Fibroblast of upper back skin (primary cell): ENCODE results near the gene SLC16A12.

Experiments
- DNase-seq: peaks from one replicate; pipeline ENCODE4 v3.0.0-alpha.2; 2013

The SLC16A12 gene

DNA sequence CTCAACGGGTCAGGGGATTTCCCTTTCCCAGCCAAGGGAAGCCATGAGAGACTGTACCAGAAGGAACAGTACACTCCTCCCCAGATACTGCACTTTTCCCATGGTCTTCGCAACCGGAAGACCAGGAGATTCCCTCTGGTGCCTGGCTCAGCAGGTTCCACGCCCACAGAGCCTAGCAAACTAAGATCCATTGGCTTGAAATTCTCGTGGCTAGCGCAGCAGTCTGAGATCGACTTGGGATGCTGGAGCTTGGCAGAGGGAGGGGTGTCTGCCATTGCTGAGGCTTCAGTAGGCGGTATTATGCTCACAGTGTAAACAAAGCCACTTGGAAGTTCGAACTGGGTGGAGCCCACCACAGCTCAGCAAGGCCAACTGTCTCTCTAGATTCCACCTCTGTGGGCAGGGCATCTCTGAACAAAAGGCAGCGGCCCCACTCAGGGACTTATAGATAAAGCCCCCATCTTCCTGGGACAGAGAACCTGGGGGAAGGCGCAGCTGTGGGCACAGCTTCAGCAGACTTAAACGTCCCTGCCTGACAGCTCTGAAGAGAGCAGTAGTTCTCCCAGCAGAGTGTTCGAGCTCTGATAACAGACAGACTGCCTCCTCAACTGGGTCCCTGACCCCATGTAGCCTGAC lies 29.6 kb downstream of the SLC16A12 start:
- DNase-seq: no peak

DNA sequence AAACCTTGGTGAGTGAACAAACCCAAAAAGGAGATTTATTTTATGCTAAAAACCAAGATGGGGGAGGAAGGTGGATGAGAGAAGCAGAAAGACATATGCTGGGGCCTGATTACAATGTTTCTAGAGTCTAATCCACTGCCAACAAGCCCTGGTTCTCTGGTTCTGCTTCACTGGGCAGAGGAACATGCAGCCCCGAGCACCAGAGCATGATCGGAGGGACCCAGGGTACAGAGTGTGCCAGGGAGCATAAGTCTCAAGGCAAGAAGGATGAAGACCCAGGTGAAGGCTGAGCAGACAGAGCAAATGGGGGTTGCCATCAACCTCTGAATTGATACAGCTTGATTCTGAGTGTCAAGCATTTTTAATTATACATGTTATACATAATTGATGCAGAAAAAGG lies 30.7 kb downstream of the SLC16A12 start:
- DNase-seq: no peak

DNA sequence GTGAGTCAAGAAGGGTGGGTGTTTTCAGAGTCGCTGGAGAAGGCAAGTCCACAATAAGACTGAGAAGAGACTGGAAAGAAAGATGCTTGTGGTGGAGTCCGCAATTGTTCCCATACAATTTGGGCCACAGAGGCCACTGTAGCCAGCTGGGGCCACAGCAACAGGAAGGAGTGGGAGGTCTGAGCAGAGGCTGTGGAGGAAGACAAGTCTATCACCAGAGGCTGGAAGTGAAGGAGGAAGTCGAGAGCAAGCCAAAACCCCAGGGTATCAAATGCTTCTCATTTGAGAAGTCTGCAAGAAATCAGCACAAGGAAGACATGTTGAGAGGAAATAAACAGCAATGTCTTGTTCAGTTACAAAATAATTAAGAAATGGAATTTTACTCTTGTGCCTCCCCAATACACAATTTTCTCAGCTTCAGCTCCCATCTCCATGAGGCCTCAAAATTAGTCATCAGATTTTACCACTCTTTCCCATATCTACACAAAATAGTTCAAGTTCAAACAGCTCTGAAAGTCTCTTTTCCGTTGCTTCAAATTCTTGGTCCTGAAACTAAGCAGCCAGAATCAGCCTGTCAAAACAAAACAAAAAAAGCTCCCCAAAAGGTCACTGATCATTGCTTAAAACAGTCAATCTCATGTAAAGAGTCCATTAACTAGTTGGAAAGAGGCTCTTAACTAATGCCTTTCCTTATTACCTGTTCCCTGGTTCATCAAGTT lies 31.6 kb downstream of the SLC16A12 start:
- DNase-seq: no peak

DNA sequence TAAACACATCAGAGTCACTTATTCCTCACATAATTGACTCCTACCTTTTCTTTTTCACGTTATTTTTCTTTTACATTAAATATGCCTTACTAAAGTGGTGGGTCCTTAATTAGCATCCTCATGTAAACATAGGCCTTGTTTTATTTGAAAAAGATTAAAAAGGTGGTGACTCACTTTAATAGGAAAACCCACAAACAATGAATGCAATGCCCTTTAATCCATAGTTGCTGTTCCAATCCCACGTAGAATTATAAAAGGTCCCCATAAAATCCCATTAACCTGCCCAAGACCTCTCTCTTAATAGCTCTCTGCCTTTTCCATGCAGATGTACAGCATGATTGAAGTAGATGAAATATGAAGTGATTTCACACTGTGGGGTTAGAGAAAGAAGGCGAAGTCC lies 32.2 kb downstream of the SLC16A12 start:
- DNase-seq: no peak

DNA sequence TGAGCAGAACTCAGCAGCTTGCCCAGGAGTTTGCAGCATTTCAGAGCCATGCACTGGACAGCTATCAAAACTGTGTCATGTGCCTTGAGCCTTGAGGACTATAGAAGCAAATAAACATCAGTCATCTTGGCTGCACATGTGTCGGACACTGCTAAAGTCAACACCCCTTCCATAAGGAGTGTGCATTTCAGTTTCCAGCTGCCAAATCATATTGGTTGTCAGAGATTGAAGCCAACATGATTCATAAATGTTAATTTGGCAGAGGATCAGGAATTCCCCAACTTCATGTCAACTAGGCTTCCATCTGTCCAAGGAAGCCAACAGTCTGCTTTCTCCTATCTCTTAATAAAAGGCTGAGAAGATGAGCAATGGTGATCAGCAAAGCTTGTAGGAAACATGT lies 32.8 kb downstream of the SLC16A12 start:
- peak; percentile 89 for DNase-seq

DNA sequence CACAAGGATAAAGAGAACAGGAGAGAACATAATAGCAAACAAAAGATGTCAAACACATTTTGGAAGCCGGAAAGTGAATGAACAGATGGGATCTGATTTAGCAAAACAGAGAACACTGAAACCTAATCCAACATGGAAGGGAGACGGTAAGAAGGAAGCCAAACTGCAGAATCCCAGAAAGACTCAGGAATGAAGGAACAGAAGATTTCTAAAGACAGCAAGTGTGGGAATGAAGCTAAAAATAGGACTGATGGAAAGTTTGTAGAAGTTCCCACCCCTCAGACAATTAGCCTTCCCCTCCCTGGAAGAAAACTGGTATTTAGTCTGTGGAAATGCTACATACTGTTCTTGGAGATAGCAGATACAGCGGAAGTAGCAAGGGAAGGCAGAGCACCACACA lies 40.8 kb downstream of the SLC16A12 start:
- no peak for DNase-seq

DNA sequence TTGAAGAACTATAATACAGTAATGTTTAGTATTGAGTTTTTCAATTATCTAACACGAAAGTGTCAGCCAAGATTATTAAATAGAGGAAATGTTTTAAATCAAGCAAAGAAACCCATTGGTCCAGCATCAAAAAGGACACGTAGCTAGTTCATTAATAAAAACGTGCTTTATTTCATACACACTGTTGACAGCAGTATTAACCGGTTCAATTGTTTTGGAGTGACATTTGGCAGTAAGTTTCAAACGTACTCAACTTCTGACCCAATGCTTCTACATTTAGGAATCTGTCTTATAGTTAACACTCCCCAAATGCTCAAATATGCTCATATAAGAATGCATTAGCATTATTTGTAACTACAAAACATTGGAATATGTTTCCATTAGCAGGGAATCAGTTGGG lies 41.3 kb downstream of the SLC16A12 start:
- no peak for DNase-seq

DNA sequence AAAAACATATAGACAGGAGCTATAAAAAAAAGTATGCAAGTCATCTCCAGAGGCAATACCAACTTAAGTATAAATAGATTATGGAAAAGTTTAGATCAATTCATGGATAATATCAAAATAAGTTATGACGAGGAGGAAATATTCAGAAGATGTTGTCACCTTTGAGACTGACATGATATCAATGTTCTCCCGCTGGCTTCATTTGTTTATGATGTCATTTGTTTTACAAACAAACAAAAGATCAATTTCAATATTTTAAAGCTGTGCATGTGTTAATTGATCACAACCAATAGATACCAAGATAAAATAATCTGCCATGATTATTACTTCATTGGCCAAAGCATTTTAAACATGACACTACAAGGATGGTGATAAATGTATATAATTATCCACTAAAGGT lies 43.5 kb downstream of the SLC16A12 start:
- DNase-seq: no peak

DNA sequence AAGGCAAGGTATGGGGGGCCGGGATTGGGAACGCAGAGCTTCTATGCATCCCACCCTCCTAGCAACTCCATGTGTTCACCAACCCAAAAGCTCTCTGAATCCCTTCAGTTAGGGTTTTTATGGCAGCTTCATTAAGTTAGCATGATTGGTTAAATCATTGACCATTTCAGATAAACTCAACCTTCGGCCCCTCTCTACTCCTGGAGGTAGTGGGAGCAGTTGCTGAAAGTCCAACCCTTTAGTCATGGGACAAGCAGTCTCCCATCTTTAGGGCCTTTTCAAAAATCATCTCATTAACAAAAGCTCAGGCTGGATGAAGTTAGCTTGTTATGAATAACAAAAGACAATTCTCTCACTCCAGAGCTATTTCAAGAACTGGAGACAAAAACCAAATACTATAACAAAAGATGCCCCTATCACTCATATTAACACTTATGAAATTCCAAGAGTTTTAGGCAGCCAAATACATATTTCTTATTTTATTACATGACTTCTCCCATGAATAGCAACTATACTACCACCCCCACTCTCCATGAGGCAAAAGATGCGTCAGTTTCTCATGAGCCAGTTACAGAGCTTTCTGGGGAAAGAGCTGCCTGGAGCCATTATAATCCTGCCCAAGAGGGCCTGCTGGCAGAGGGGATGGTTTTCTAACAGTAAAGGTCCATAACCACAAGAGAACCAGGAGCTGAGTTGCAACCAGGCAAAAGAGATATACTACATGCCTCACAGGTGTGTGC lies 44.6 kb downstream of the SLC16A12 start:
- DNase-seq: no peak

DNA sequence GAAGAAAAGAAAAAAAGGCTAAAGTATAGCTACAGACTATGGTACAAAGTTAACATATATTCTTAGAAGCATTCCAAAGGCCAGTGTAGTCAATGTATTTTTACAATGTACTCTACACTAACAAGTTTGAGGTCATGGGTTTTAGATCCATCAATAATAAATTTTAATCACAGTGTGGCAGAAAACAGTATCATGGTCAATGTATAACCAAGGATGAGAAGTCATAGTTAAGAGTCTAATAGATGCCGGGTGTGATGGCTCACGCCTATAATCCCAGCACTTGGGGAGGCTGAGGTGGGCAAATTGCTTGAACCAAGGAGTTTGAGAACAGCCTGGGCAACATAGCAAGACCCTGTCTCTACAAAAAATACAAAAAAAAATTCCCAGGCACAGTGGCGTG lies 53.1 kb downstream of the SLC16A12 start:
- no peak for DNase-seq

DNA sequence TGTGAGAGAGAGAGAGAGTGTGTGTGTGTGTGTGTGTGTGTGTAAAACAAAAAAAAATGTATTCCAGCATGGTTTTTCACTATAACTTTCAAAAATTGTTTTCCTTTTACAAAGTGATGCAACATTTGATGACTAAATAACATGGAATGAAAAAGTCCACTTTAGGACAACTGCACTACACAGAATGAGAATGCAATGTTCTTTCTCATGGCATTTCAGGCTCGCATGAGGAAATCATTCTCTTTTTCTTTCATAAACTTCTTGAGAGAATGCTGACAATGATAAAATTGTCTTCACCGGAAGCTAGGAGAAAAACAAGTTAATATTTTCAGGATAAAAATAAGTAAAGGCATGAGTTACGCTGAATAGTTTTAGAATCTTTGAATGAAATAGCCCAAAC lies 53.7 kb downstream of the SLC16A12 start:
- peak; percentile 90 for DNase-seq

DNA sequence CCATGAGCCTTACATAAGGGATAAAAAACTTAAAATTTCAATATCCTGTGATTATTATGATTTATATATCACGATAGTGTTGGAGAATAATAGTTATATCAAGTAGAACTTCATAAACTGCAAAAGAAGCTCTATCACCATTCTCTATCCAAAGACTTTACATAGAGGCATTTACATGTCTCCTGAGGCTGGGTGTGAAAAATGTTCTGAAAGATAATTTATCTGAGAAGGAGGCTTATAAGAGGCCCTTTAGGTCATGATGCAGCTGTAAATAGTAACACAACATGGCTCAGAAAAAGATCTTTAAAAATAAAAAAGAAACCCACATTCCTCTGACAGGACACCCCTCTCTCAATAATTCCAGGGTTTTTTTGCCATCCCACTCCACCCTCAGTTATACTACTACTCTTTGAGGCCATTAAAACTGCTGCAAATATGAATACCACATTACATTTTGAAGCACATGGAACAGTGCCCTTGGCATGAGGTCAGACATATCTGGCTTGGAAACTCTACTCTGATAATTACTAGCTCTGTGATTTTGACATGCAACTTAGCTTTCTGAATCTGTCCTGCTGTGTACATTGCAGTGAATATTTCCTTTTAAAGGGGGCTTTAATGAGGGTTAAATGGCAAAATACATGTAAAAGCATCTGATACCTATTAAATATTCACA lies 55.5 kb downstream of the SLC16A12 start:
- DNase-seq: peak; percentile 46

DNA sequence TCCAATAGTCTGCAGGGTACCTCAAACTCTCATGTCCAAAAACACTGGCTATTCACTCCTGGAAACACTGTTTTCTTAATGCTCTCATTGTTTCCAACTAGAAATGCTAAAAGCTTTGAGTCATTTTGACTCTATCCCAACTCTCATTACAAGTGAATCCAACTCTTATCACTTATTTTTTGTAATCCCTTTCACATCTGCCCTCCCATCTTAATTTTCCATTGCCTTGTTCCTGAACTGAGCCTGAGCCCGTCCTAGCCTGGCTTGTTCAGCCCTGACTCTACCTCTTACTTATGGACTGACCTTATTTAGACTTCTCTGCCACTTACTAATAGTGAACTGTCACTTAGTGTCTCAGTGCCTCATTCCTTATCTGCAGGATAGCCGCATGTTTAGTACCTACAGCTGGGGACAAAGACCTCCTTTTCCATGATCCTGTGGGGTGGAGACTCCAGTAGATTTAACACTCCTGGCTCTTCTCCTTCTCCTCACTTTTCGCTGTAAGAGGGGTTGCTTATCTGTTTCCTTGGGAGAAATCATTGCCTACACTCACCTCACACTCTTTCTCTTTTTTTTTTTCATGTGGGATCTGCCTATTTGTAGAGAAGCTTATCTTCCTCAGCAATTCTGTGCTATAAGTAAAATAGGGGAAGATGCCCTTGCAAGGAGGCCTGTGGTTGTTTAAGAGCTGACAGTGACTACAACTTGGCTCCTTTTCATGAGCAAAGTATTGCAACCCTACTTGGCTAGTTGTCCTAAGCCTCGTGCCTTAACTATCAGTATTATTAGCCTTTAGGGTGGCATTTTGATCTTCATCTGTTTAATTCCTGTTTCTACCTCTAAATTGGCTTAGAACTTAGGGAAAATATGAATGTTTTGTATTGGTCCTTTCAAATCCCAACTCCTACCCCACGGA lies 56.4 kb downstream of the SLC16A12 start:
- DNase-seq: peak; percentile 29

DNA sequence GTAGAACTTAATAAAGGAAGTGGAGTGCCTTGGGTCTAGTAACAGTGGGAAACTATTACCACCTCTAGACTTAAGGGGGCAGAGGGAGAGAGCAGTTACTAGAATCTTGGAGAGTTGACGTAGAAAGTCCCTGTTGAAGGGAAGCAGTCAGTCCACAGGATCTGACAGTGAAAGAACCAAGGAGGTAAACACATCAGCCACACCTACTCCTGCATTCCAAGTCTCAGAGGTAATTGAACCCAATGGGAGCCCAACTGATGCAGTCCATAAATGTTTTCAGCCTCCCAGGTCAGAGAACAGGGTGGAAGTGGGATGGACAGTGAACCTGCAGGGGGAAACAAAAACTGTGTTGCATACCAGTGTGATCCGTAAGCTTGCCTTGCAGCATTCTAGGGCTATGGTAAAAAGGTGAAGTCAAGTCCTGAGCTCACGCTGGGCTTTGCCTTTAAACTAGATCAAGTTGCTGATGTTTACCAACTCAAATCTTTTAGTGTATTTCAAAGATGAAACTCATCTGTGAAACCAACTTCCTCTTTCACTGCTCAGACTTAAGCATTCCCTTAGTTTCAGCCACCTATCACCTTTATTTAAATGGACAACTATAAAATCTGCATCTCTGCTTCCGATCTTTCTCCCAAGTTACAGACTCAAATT lies 57.2 kb downstream of the SLC16A12 start:
- DNase-seq: no peak

DNA sequence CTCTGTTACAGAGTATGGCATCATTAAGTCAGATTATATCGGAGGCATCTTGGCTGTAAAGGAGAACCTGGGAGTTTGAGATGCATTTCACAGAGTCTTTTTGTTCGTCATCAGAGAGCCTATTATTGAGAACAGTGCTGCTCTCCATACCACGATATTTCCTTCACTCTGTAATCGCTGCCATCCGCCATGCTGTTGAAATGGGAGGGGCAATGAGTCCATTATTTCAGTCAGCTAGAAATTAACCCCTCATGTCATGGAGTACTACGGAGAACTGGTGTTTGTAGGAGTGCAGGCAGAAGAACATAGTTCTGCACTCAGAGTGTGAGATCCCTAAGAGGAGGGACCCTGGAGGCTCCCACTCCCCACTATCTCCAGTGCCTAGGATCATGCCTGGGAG lies 59.2 kb downstream of the SLC16A12 start:
- DNase-seq: no peak

DNA sequence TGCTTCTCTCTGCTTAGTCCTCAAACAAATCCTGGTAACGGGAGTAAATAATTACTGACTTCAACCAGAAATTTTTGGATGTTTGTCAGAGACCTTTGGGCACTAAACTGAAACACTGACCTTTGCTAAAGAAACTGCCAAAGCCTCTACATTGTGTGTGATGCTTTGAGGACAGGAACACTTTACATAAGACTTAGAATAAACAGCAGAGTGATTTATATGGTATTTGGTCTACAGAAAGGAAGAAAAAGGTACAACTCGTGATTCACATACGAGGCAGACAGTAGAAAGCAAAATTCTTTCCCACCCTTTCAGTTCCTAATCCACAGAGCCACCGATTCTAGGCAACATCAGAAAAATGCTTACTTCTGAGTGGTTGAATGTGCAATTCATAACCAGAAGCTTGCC lies 59.8 kb downstream of the SLC16A12 start:
- DNase-seq: no peak

DNA sequence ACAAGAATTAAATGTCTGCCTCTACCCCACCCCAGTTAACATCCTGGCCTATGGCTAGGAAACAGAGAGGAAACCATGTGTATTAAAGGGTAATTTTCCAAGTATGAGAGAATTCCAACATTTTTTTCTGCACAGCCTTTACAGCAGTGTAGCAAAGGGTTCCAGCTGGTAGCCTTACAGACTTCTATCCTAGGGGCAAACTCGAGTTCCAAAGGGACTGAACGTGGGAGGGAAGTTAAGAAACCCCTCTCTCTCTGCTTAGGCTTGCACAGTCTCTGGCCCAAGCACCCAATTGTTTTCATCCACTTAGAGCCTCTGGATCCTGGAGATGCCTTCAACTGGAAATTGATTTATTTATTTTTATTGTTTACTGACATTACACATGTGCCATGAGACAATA lies 60.3 kb downstream of the SLC16A12 start:
- no peak for DNase-seq

DNA sequence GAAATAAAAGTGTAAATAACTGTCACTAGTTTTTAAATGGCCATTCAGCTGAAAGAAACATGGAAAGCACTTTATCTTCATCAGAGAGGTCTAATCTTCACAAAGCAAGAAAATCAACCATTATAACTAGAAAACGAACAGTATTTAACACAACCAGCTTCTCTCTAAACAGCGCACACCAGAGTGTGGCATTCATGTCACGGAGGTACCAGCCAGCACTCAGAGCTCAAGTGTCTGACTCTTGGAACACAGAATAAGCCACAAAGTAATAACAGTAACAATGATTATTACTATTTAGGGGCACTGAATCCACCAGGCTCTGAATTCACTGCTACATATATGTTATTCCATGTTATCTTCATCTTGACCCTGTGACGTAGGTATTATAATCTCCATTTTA lies 60.9 kb downstream of the SLC16A12 start:
- DNase-seq: no peak

DNA sequence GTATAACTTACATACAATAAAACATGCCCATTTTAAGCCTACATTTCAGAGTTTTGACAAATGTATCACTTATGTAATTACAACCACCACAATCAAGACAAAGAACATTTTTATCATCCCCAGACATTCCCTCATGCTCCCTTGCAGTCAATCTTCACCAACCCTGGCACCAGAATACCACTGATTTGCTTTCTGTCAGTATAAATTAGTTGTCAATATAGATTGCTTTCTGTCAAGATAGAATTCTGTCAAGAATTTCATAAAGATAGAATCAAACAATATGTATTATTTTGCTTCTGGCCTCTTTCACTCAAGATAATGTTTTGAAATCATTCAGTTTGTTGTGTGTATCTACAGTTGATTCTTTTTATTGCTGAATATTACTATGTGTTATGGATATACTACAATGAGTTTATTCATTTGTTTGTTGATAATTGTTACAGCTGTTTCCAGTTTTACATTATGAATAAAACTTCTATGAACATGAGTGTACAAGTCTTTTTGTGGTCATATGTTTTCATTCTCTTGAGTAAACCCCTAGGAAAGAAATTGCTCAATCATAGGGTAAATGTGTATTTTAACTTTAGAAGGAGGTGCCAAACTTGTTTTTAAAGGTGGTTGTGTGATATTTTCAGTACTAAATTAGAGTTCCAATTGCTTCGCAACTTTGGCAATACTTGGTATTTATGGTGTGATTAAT lies 64.1 kb downstream of the SLC16A12 start:
- DNase-seq: no peak

DNA sequence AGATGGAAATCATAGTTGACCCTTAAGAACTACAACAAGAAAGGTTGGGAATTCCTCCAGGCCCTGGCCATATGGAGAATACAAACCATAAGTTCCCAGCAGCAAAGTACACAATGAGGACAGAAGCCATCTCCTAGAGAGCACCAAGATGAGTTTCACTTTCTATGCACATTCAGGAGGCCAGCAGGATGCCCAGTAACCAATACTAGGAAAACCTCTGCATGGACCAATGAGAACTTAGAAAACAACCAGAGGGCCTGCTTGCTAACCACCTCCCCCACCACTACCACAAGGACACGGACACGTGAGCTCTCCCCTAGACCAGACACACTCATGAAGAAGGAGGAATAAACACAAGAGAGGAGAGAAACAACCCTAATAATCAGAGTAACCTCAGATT lies 64.8 kb downstream of the SLC16A12 start:
- DNase-seq: no peak

DNA sequence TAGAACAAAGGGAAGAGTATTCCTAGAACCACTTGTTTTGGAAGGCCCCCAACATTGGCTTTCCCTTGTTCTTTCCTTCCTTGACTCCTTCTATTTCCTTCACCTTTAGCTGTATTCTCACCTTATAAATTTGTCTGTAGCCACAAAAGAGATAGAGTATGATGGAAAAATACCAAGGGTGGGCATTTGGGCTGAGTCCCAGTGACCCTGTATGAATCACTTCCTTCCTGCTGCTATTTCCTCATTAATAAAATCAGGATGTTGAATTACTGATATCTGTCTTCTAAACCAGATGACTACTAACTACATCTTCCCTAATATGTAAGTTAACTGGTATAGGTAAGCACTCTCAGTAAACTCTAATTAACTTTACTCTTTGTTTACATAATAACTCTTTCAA lies 65.9 kb downstream of the SLC16A12 start:
- DNase-seq: no peak
